Measurements from ENCODE around the gene SSC5D.

SSC5D gene

GRCh38 chr19:55455576-55456235 is 32.5 kb upstream of the SSC5D start:
- no peak for DNase-seq

- DNase-seq, result no peak
Observed at GRCh38 chr19:55456347-55456746, 31.9 kb upstream of the SSC5D start.

- no peak for DNase-seq
Observed at GRCh38 chr19:55457683-55458457, 30.4 kb upstream of the SSC5D start.

GRCh38 chr19:55459551-55459949 is 28.7 kb upstream of the SSC5D start:
- DNase-seq, result no peak

- DNase-seq, result no peak
Observed at GRCh38 chr19:55459950-55460657, 28.1 kb upstream of the SSC5D start.

GRCh38 chr19:55460670-55461258 is 27.5 kb upstream of the SSC5D start:
- peak; percentile 58 for DNase-seq

- DNase-seq, result peak; percentile 99
Observed at GRCh38 chr19:55461259-55461973, 26.8 kb upstream of the SSC5D start, which contains the start of gene ISOC2. TSS of gene ISOC2 (minus strand) at chr19:55461642. CDS start at chr19:55456486, 5,156 bp downstream.

GRCh38 chr19:55461974-55462626 is 26.1 kb upstream of the SSC5D start:
- DNase-seq, result no peak

GRCh38 chr19:55462722-55463121 is 25.5 kb upstream of the SSC5D start:
- no peak for DNase-seq

- no peak for DNase-seq
Observed at GRCh38 chr19:55463583-55464031, 24.6 kb upstream of the SSC5D start.

- DNase-seq, result no peak
Observed at GRCh38 chr19:55464039-55464661, 24.1 kb upstream of the SSC5D start.

GRCh38 chr19:55464662-55465054 is 23.6 kb upstream of the SSC5D start, which contains the start of gene C19orf85:
TSS of gene C19orf85 (minus strand) at chr19:55464751. CDS start at chr19:55464554, 197 bp downstream.
- DNase-seq, result no peak

- no peak for DNase-seq
Observed at GRCh38 chr19:55465460-55466240, 22.6 kb upstream of the SSC5D start.

- no peak for DNase-seq
Observed at GRCh38 chr19:55466241-55466614, 22.0 kb upstream of the SSC5D start.

GRCh38 chr19:55467236-55468053 is 20.8 kb upstream of the SSC5D start:
- no peak for DNase-seq

- no peak for DNase-seq
Observed at GRCh38 chr19:55468054-55468393, 20.2 kb upstream of the SSC5D start.

- no peak for DNase-seq
Observed at GRCh38 chr19:55471266-55471665, 17.0 kb upstream of the SSC5D start.

- DNase-seq, result no peak
Observed at GRCh38 chr19:55472463-55472862, 15.8 kb upstream of the SSC5D start.

GRCh38 chr19:55473225-55474012 is 14.8 kb upstream of the SSC5D start:
- DNase-seq, result no peak
